Esophagus muscularis mucosa (tissue), 4 donors: ENCODE results near the gene RND3. TPM values are rescaled to one million over a fixed set of nuclear protein-coding genes. Genes with fewer than 3 reads are reported as not detected.

Experiments
- DNase-seq: peaks from one replicate; pipeline ENCODE4 v3.0.0-alpha.2; 2017; ENCODE audit errors: extremely low spot score
- H3K27ac ChIP-seq, 4 donors: fragments of 200-600 bp; sonication (generic); replicated peaks in 1 of 4; 1 replicate in 3 of 4; 2 replicates in 1 of 4; pipeline ENCODE4 v1.5.1; 2016 to 2019; ENCODE audit warnings: mild to moderate bottlenecking in 1 of 4
- H3K27me3 ChIP-seq, 4 donors: fragments of 200-600 bp; sonication (generic); one replicate each; pipeline versions ENCODE4 v1.5.1 to v1.6.0; 2016 to 2019
- H3K36me3 ChIP-seq, 4 donors: fragments of 200-600 bp; sonication (generic); one replicate each; pipeline ENCODE4 v1.5.1; 2016 to 2019
- H3K4me1 ChIP-seq, 4 donors: fragments of 200-600 bp; sonication (generic); one replicate each; pipeline ENCODE4 v1.5.1; 2016 to 2019
- H3K4me3 ChIP-seq, 4 donors: fragments of 200-600 bp; sonication (generic); 1 replicate in 2 of 4; 2 replicates in 2 of 4; pipeline ENCODE4 v1.5.1; 2016 to 2019; ENCODE audit warnings: mild to moderate bottlenecking in 4 of 4, moderate library complexity in 1 of 4
- H3K9me3 ChIP-seq, 4 donors: fragments of 200-600 bp; sonication (generic); 1 replicate in 3 of 4; 2 replicates in 1 of 4; pipeline ENCODE4 v1.5.1; 2016 to 2019
- CTCF ChIP-seq, 3 experiments: fragments of 200-600 bp in 2 of 3; fragments of 450-650 bp in 1 of 3; sonication (generic) in 2 of 3; IDR thresholded peaks; one replicate each; pipeline ENCODE4 v1.5.1; 2017 to 2019; ENCODE audit warnings: antibody characterized with exemption in 3 of 3, mild to moderate bottlenecking in 2 of 3, moderate library complexity in 1 of 3
- EP300 ChIP-seq: sonication (generic); formaldehyde crosslinking; IDR thresholded peaks from one replicate; pipeline ENCODE4 v1.6.1; 2017; ENCODE audit warnings: antibody characterized with exemption
- POLR2A ChIP-seq: fragments of 450-650 bp; IDR thresholded peaks from one replicate; pipeline ENCODE4 v1.6.1; 2017; ENCODE audit warnings: antibody characterized with exemption, moderate library complexity, mild to moderate bottlenecking, low read depth
- POLR2AphosphoS5 ChIP-seq, 2 donors: sonication (generic); formaldehyde crosslinking; IDR thresholded peaks; one replicate each; pipeline ENCODE4 v1.6.1; 2017; ENCODE audit warnings: antibody characterized with exemption in 2 of 2
- WGBS: methylation state at CpG from one replicate; pipeline ENCODE4 v1.1.5; 2018; 5-methylcytosine and 5-hydroxymethylcytosine counted together
- intact Hi-C: fragments of 100-400 bp; cut with DNase I; formaldehyde crosslinking; loops from one replicate; pipeline ENCODE4 v1.15.1; 2023
- total RNA-seq, 4 donors: library from RNA; depleted of rRNA; stranded (reverse); fragments of >200 nt; gene quantifications; one replicate each; pipeline versions ENCODE4 v1.1.0 to v1.2.1, GENCODE V29; 2016

RND3 gene
- total RNA-seq, 4 donors from 2014 or later: 39.6 to 219 (median 73.5) TPM

DNA sequence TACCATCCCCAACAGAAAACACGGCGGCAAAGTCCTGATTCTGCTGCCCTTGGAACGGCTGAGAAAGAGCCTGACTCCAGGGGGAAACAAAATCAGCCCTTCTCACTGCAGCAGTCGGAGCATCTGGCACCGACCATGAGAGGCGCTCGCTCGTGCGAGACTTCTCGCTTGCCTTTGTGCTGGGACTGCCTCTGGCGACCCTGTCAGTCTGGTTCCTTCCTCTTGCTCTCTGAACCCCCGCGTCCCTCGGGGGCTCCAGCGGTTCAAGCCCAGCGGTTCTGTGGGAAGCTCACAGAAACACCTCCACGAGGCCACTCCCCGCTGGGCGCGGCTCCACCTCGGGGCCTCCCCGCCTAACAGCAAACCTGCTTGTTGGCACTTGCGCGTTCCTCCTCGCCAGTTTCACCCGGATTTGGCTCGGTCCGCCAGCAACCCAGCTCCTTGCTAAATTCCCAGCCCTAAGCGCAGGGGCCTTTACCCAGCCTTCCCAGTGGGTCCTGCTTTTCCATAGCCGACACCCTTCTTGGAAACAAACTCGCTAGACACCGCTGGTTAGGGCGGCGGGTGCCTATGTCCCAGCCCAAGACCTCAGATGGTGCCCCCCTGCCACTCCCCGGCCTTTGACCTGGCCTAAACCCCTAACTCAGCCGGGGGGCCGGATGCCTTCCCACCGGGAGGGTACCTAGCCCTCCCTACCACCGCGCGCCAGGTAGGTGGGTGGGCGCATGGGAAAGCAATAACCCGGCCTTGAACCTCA is 2.2 kb downstream of the RND3 start:
- H3K4me1 ChIP-seq: peaks cover 45 to 47% (median 46%) of the 10 kb centered on the region in 4 donors
- H3K27me3 ChIP-seq: no peaks in the 10 kb centered on the region
- no peak for DNase-seq
- H3K4me3 ChIP-seq: peak overlapping the region; percentile 79 to 88 (median 85)
- peak overlapping the region; percentile 95 to 98 (median 96) for H3K27ac ChIP-seq
- intact Hi-C loops: loop anchor here (5.0 kb wide), 2 partner anchors 127 to 888 kb away; no protein-coding TSS in a partner anchor
- H3K36me3 ChIP-seq: no peaks in the 10 kb centered on the region
- H3K9me3 ChIP-seq: no peaks in the 10 kb centered on the region
- 0% methylated on average over 12 of the region's 43 CpGs for WGBS
- TF ChIP-seq CTCF (IDR thresholded peaks at IDR 0.05) (peak in 2 of 3 experiments; percentile 12 to 34), POLR2A (no peak), POLR2AphosphoS5 (IDR thresholded peaks at IDR 0.05) (peak; percentile 39 to 52), EP300 (no peak)

- intact Hi-C loops: loop anchor here (5.0 kb wide), 2 partner anchors 128 to 887 kb away; no protein-coding TSS in a partner anchor
- Histone ChIP-seq H3K27ac (peak overlapping the region; percentile 95 to 98 (median 96)), H3K36me3 (no peaks in the 10 kb centered on the region), H3K9me3 (no peaks in the 10 kb centered on the region), H3K4me1 (peaks cover 48 to 55% (median 54%) of the 10 kb centered on the region in 4 donors), H3K27me3 (no peaks in the 10 kb centered on the region), H3K4me3 (peak overlapping the region; percentile 79 to 88 (median 85))
- 22% methylated on average over 7 of the region's 7 CpGs for WGBS
- DNase-seq: no peak
- no peak for TF ChIP-seq POLR2A
- TF ChIP-seq CTCF (IDR thresholded peaks at IDR 0.05): no peak
- no peak for TF ChIP-seq POLR2AphosphoS5 (IDR thresholded peaks at IDR 0.05)
- no peak for TF ChIP-seq EP300
Measured at GRCh38 chr2:150484461-150485021, 2.9 kb downstream of the RND3 start.

DNA sequence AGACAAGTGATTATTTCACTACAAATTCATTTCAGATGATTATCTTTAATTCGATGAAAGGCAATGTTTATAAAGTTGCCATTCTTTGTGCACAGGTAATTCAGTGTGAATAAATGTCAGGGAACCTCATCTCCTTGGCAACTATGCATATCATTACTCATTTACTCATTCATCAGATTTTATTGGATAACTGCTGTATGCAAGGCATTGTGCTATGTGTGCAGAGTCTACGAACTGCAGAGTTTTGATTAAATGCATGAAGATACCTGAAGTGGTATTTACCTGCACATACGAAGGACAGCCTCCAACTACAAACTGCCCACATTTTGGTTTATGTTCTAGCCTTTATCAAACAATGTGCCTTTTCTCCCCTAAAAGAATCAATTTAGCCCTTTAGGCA is 3.5 kb downstream of the RND3 start:
- H3K27ac ChIP-seq: peak overlapping the region; percentile 95 to 98 (median 96)
- H3K4me1 ChIP-seq: peaks cover 54 to 60% (median 59%) of the 10 kb centered on the region in 4 donors
- intact Hi-C loops: no loop called here
- H3K27me3 ChIP-seq: no peaks in the 10 kb centered on the region
- DNase-seq: no peak
- H3K4me3 ChIP-seq: peak overlapping the region; percentile 79 to 88 (median 85)
- H3K9me3 ChIP-seq: no peaks in the 10 kb centered on the region
- no peaks in the 10 kb centered on the region for H3K36me3 ChIP-seq
- WGBS: 48% methylated on average over 3 of the region's 3 CpGs
- TF ChIP-seq EP300: no peak
- no peak for TF ChIP-seq POLR2A

- no peak for TF ChIP-seq CTCF (IDR thresholded peaks at IDR 0.05)
- no peak for TF ChIP-seq POLR2A
- TF ChIP-seq POLR2AphosphoS5 (IDR thresholded peaks at IDR 0.05): no peak
- no peak for TF ChIP-seq EP300
- Histone ChIP-seq H3K9me3 (no peaks in the 10 kb centered on the region), H3K27me3 (no peaks in the 10 kb centered on the region), H3K4me1 (peaks cover 58 to 65% (median 64%) of the 10 kb centered on the region in 4 donors), H3K27ac (peak overlapping the region; percentile 61 to 98 (median 96)), H3K36me3 (no peaks in the 10 kb centered on the region), H3K4me3 (peak overlapping the region; percentile 11 to 88 (median 81))
- no peak for DNase-seq
- 28% methylated on average over 1 of the region's 1 CpG for WGBS
- intact Hi-C loops: no loop called here
Measured at GRCh38 chr2:150483532-150483931, 3.9 kb downstream of the RND3 start.
